ENCODE data around the gene MAP2K5. TPM values are rescaled to one million over a fixed set of nuclear protein-coding genes. Genes with fewer than 3 reads are reported as not detected.

The MAP2K5 gene
- polyA plus RNA-seq, 1 donor from 2014 or later = 12.1 TPM

GRCh38 chr15:67784856-67785430, 242.4 kb downstream of the MAP2K5 start:
- H4K20me1 ChIP-seq (ENCODE audit: insufficient read depth) = no peaks in the 10 kb centered on the region
- H2AFZ ChIP-seq (ENCODE audit: low read depth, low read length) = no peak overlapping the region
- TF ChIP-seq CTCF (IDR thresholded peaks at IDR 0.05; ENCODE audit: poor library complexity, severe bottlenecking) = no peak
- no peak for TF ChIP-seq MXI1 (conservative IDR thresholded peaks at IDR 0.05; ENCODE audit: poor library complexity, severe bottlenecking)
- no peak for TF ChIP-seq EP300 (conservative IDR thresholded peaks at IDR 0.05; ENCODE audit: poor library complexity, severe bottlenecking)
- no peak for TF ChIP-seq REST (IDR thresholded peaks at IDR 0.05; ENCODE audit: borderline replicate concordance)
- TF ChIP-seq EZH2 (IDR thresholded peaks at IDR 0.05; ENCODE audit: borderline replicate concordance, insufficient read depth, low read length, poor library complexity, severe bottlenecking) = no peak
- TF ChIP-seq POLR2AphosphoS5 (IDR thresholded peaks at IDR 0.05) = no peak
- TF ChIP-seq SMC3 (conservative IDR thresholded peaks at IDR 0.05; ENCODE audit: poor library complexity) = no peak
- TF ChIP-seq RAD21 (conservative IDR thresholded peaks at IDR 0.05) = no peak
- H3F3A ChIP-seq (ENCODE audit: insufficient read depth, low read length, poor library complexity, severe bottlenecking) = no peaks in the 10 kb centered on the region
- H3K36me3 ChIP-seq (ENCODE audit: insufficient read depth, low read length) = no peaks in the 10 kb centered on the region
- H3K9me3 ChIP-seq (ENCODE audit: low read length) = no peaks in the 10 kb centered on the region
- H3K9ac ChIP-seq (ENCODE audit: low read length) = no peak overlapping the region
- no peaks in the 10 kb centered on the region for H3K9me2 ChIP-seq (ENCODE audit: insufficient read depth, low read length)
- no peaks in the 10 kb centered on the region for H3K79me2 ChIP-seq (replicated peaks; ENCODE audit: insufficient read depth, low read length)
- no peak overlapping the region for H3K4me2 ChIP-seq (ENCODE audit: low read length)
- H3K4me3 ChIP-seq (ENCODE audit: low read length) = no peak overlapping the region
- H3K27ac ChIP-seq (ENCODE audit: low read length) = no peak overlapping the region
- peaks cover 4% of the 10 kb centered on the region for H3K27me3 ChIP-seq (ENCODE audit: insufficient read depth, low read depth, low read length)

GRCh38 chr15:67785431-67785830, 242.9 kb downstream of the MAP2K5 start:
- Histone ChIP-seq H4K20me1 (ENCODE audit: insufficient read depth) (no peaks in the 10 kb centered on the region), H3K79me2 (replicated peaks; ENCODE audit: insufficient read depth, low read length) (no peaks in the 10 kb centered on the region), H3K9me3 (ENCODE audit: low read length) (no peaks in the 10 kb centered on the region), H3K9ac (ENCODE audit: low read length) (no peak overlapping the region), H3K9me2 (ENCODE audit: insufficient read depth, low read length) (no peaks in the 10 kb centered on the region), H3K4me3 (ENCODE audit: low read length) (no peak overlapping the region), H3K27ac (ENCODE audit: low read length) (no peak overlapping the region), H3K27me3 (ENCODE audit: insufficient read depth, low read depth, low read length) (peaks cover 4% of the 10 kb centered on the region), H3K4me2 (ENCODE audit: low read length) (no peak overlapping the region), H2AFZ (ENCODE audit: low read depth, low read length) (no peak overlapping the region), H3F3A (ENCODE audit: insufficient read depth, low read length, poor library complexity, severe bottlenecking) (no peaks in the 10 kb centered on the region), H3K36me3 (ENCODE audit: insufficient read depth, low read length) (no peaks in the 10 kb centered on the region)
- no peak for TF ChIP-seq RAD21 (conservative IDR thresholded peaks at IDR 0.05)
- no peak for TF ChIP-seq EP300 (conservative IDR thresholded peaks at IDR 0.05; ENCODE audit: poor library complexity, severe bottlenecking)
- no peak for TF ChIP-seq EZH2 (IDR thresholded peaks at IDR 0.05; ENCODE audit: borderline replicate concordance, insufficient read depth, low read length, poor library complexity, severe bottlenecking)
- TF ChIP-seq POLR2AphosphoS5 (IDR thresholded peaks at IDR 0.05) = no peak
- TF ChIP-seq MXI1 (conservative IDR thresholded peaks at IDR 0.05; ENCODE audit: poor library complexity, severe bottlenecking) = no peak
- no peak for TF ChIP-seq TAF1 (IDR thresholded peaks at IDR 0.05; ENCODE audit: low read depth)
- no peak for TF ChIP-seq SMC3 (conservative IDR thresholded peaks at IDR 0.05; ENCODE audit: poor library complexity)
- no peak for TF ChIP-seq REST (IDR thresholded peaks at IDR 0.05; ENCODE audit: borderline replicate concordance)
- TF ChIP-seq CTCF (IDR thresholded peaks at IDR 0.05; ENCODE audit: poor library complexity, severe bottlenecking) = no peak
